Stomach (tissue), 9 donors: ENCODE measurements around the gene TLE3. TPM values are rescaled to one million over a fixed set of nuclear protein-coding genes. Genes with fewer than 3 reads are reported as not detected.

ENCODE experiments used
- DNase-seq, 2 donors: peaks; one replicate each; pipeline versions ENCODE4 v3.0.0 to v3.0.0-alpha.2; 2013 to 2019
- H3K27ac ChIP-seq, 5 donors: fragments of 200-600 bp in 4 of 5; sonication (generic) in 4 of 5; one replicate each; pipeline ENCODE4 v1.5.1; 2013 to 2019; ENCODE audit warnings: mild to moderate bottlenecking in 1 of 5, moderate library complexity in 1 of 5
- H3K27me3 ChIP-seq, 3 donors: fragments of 200-600 bp; sonication (generic); one replicate each; pipeline ENCODE4 v1.5.1; 2017 to 2019; ENCODE audit warnings: mixed run types in 1 of 3
- H3K36me3 ChIP-seq, 4 donors: fragments of 200-600 bp; sonication (generic); 1 replicate in 3 of 4; 2 replicates in 1 of 4; pipeline ENCODE4 v1.5.1; 2016 to 2019
- H3K4me1 ChIP-seq, 4 donors: fragments of 200-600 bp; sonication (generic); one replicate each; pipeline ENCODE4 v1.5.1; 2016 to 2019
- H3K4me3 ChIP-seq, 4 donors: fragments of 200-600 bp; sonication (generic) in 3 of 4; one replicate each; pipeline ENCODE4 v1.5.1; 2016 to 2019; ENCODE audit warnings: mild to moderate bottlenecking in 1 of 4
- H3K9me3 ChIP-seq, 4 donors: fragments of 200-600 bp; sonication (generic); one replicate each; pipeline ENCODE4 v1.5.1; 2016 to 2019
- CTCF ChIP-seq, 7 experiments: fragments of 450-650 bp in 4 of 7; fragments of 200-600 bp in 3 of 7; sonication (generic) in 3 of 7; IDR thresholded peaks; one replicate each; pipeline ENCODE4 v1.5.1; 2016 to 2019; ENCODE audit warnings: antibody characterized with exemption in 7 of 7, control low read depth in 2 of 7, mild to moderate bottlenecking in 1 of 7
- EP300 ChIP-seq: sonication (generic); formaldehyde crosslinking; IDR thresholded peaks from one replicate; pipeline ENCODE4 v1.6.1; 2017; ENCODE audit warnings: antibody characterized with exemption
- POLR2A ChIP-seq, 4 donors: fragments of 450-650 bp; IDR thresholded peaks; one replicate each; pipeline ENCODE4 v1.6.1; 2016; ENCODE audit warnings: antibody characterized with exemption in 4 of 4, control low read depth in 2 of 4, mild to moderate bottlenecking in 1 of 4, moderate library complexity in 1 of 4
- POLR2AphosphoS5 ChIP-seq, 3 donors: sonication (generic); formaldehyde crosslinking; IDR thresholded peaks; one replicate each; pipeline ENCODE4 v1.6.1; 2016; ENCODE audit warnings: antibody characterized with exemption in 3 of 3
- WGBS, 5 donors: extraction: QIAGEN DNeasy Blood & Tissue Kit in 3 of 5; methylation state at CpG; one replicate each; pipeline versions ENCODE4 v1.1.5 to v1.1.7; 2013 to 2018; 5-methylcytosine and 5-hydroxymethylcytosine counted together
- intact Hi-C: fragments of 100-400 bp; cut with DNase I; formaldehyde crosslinking; loops from one replicate; pipeline ENCODE4 v1.15.1; 2023; ENCODE audit warnings: low total_unique reads
- polyA plus RNA-seq, 3 donors: library from polyadenylated mRNA; stranded (reverse); fragments of 200-250 nt; gene quantifications; one replicate each; pipeline ENCODE4 v1.2.3, GENCODE V29; 2013
- total RNA-seq, 5 donors: library from RNA; depleted of rRNA; stranded (reverse); fragments of >200 nt; gene quantifications; one replicate each; pipeline versions ENCODE4 v1.1.0 to v1.2.3, GENCODE V29; 2014 to 2016
- donor health status: healthy with polysubstance abuse.
- donor health status: Bipolar disorder and iron deficiency.
- donor health status: healthy.

Gene TLE3
- total and polyA plus RNA-seq, 8 donors = 13.3 to 186 (median 30.9) TPM

- Histone ChIP-seq H3K27me3 (peaks cover 0 to 11% (median 0%) of the 10 kb centered on the region in 3 donors), H3K27ac (no peak overlapping the region), H3K4me3 (no peak overlapping the region), H3K9me3 (no peaks in the 10 kb centered on the region), H3K36me3 (no peaks in the 10 kb centered on the region), H3K4me1 (peaks cover 0 to 9% (median 2%) of the 10 kb centered on the region in 4 donors)
- DNase-seq = no peak
- intact Hi-C loops = no loop called here
- 70 to 93% (median 75%) methylated on average over 1 to 2 of the region's 2 CpGs for WGBS, 5 donors
- TF ChIP-seq CTCF (IDR thresholded peaks at IDR 0.05) (no peak), POLR2AphosphoS5 (IDR thresholded peaks at IDR 0.05) (no peak), POLR2A (IDR thresholded peaks at IDR 0.05) (no peak), EP300 (no peak)
These were observed 65.2 kb downstream of the TLE3 start for GRCh38 chr15:70032509-70032908.

- TF ChIP-seq POLR2AphosphoS5 (IDR thresholded peaks at IDR 0.05) = no peak
- no peak for TF ChIP-seq POLR2A (IDR thresholded peaks at IDR 0.05)
- TF ChIP-seq CTCF (IDR thresholded peaks at IDR 0.05) = no peak
- TF ChIP-seq EP300 = no peak
- Histone ChIP-seq H3K9me3 (no peaks in the 10 kb centered on the region), H3K27me3 (peaks cover 0 to 11% (median 0%) of the 10 kb centered on the region in 3 donors), H3K27ac (no peak overlapping the region), H3K4me3 (no peak overlapping the region), H3K36me3 (no peaks in the 10 kb centered on the region), H3K4me1 (peaks cover 0 to 9% (median 2%) of the 10 kb centered on the region in 4 donors)
- WGBS, 5 donors = 89 to 99% (median 94%) methylated on average over 2 of the region's 2 CpGs
- no peak for DNase-seq
- intact Hi-C loops = no loop called here
These were observed 66.0 kb downstream of the TLE3 start for GRCh38 chr15:70031713-70032112.

- DNase-seq = no peak
- Histone ChIP-seq H3K4me3 (no peak overlapping the region), H3K27me3 (peaks cover 0 to 11% (median 0%) of the 10 kb centered on the region in 3 donors), H3K4me1 (peaks cover 0 to 9% (median 2%) of the 10 kb centered on the region in 4 donors), H3K27ac (no peak overlapping the region), H3K9me3 (no peaks in the 10 kb centered on the region), H3K36me3 (no peaks in the 10 kb centered on the region)
- 95 to 97% (median 97%) methylated on average over 4 to 5 of the region's 5 CpGs for WGBS, 5 donors
- TF ChIP-seq POLR2A (IDR thresholded peaks at IDR 0.05) (no peak), EP300 (no peak), CTCF (IDR thresholded peaks at IDR 0.05) (no peak), POLR2AphosphoS5 (IDR thresholded peaks at IDR 0.05) (no peak)
- intact Hi-C loops = no loop called here
These were observed 66.5 kb downstream of the TLE3 start for GRCh38 chr15:70031261-70031660.

GRCh38 chr15:70030851-70031250 is 66.9 kb downstream of the TLE3 start:
- 95 to 100% (median 98%) methylated on average over 3 to 5 of the region's 5 CpGs for WGBS, 5 donors
- H3K27ac ChIP-seq = no peak overlapping the region
- no peaks in the 10 kb centered on the region for H3K36me3 ChIP-seq
- H3K27me3 ChIP-seq = peaks cover 0 to 11% (median 0%) of the 10 kb centered on the region in 3 donors
- TF ChIP-seq POLR2A (IDR thresholded peaks at IDR 0.05) (no peak), CTCF (IDR thresholded peaks at IDR 0.05) (no peak), EP300 (no peak)
- H3K4me1 ChIP-seq = peaks cover 0 to 13% (median 4%) of the 10 kb centered on the region in 4 donors
- H3K9me3 ChIP-seq = no peaks in the 10 kb centered on the region
- intact Hi-C loops = no loop called here
- DNase-seq = no peak
- no peak overlapping the region for H3K4me3 ChIP-seq
